GM18868 (cell line): ENCODE results near the gene BNC2.

Experiments
- ATAC-seq: cut with Tn5 transposase; IDR thresholded peaks from one replicate; pipeline ENCODE4 v1.9.1; 2021; ENCODE audit warnings: mild to moderate bottlenecking, moderate library complexity; ENCODE audit not compliant: unreplicated experiment

BNC2 gene

GRCh38 chr9:16768816-16769215 lies 101.7 kb downstream of the BNC2 start:
- ATAC-seq: no peak

GRCh38 chr9:16767366-16767765 lies 103.1 kb downstream of the BNC2 start:
- no peak for ATAC-seq

GRCh38 chr9:16763946-16764345 lies 106.5 kb downstream of the BNC2 start:
- ATAC-seq: no peak

- ATAC-seq: no peak
These were observed 114.9 kb downstream of the BNC2 start for GRCh38 chr9:16755467-16756160.

- ATAC-seq: no peak
These were observed 115.8 kb downstream of the BNC2 start for GRCh38 chr9:16754662-16755061.

- no peak for ATAC-seq
These were observed 117.2 kb downstream of the BNC2 start for GRCh38 chr9:16753256-16753655.

GRCh38 chr9:16752601-16753000 lies 117.9 kb downstream of the BNC2 start:
- no peak for ATAC-seq

GRCh38 chr9:16750553-16750952 lies 119.9 kb downstream of the BNC2 start:
- no peak for ATAC-seq

- no peak for ATAC-seq
These were observed 125.1 kb downstream of the BNC2 start for GRCh38 chr9:16745359-16745758.

GRCh38 chr9:16744394-16744793 lies 126.1 kb downstream of the BNC2 start:
- no peak for ATAC-seq

- ATAC-seq: no peak
These were observed 127.1 kb downstream of the BNC2 start for GRCh38 chr9:16743375-16743774.

- no peak for ATAC-seq
These were observed 135.5 kb downstream of the BNC2 start for GRCh38 chr9:16735001-16735400.

GRCh38 chr9:16732546-16732945 lies 137.9 kb downstream of the BNC2 start:
- no peak for ATAC-seq

GRCh38 chr9:16730162-16730561 lies 140.3 kb downstream of the BNC2 start:
- ATAC-seq: no peak

- no peak for ATAC-seq
These were observed 140.8 kb downstream of the BNC2 start for GRCh38 chr9:16729651-16730050.

- ATAC-seq: no peak
These were observed 142.3 kb downstream of the BNC2 start for GRCh38 chr9:16728137-16728508.

GRCh38 chr9:16727452-16728136 lies 142.9 kb downstream of the BNC2 start:
- ATAC-seq: no peak

GRCh38 chr9:16726718-16727451 lies 143.6 kb downstream of the BNC2 start:
- no peak for ATAC-seq

GRCh38 chr9:16726029-16726428 lies 144.4 kb downstream of the BNC2 start:
- no peak for ATAC-seq

GRCh38 chr9:16725066-16725465 lies 145.4 kb downstream of the BNC2 start:
- no peak for ATAC-seq

- no peak for ATAC-seq
These were observed 148.5 kb downstream of the BNC2 start for GRCh38 chr9:16721972-16722371.

GRCh38 chr9:16720386-16720785 lies 150.1 kb downstream of the BNC2 start:
- ATAC-seq: no peak
